ENCODE results near the gene PAPPA.

DNA sequence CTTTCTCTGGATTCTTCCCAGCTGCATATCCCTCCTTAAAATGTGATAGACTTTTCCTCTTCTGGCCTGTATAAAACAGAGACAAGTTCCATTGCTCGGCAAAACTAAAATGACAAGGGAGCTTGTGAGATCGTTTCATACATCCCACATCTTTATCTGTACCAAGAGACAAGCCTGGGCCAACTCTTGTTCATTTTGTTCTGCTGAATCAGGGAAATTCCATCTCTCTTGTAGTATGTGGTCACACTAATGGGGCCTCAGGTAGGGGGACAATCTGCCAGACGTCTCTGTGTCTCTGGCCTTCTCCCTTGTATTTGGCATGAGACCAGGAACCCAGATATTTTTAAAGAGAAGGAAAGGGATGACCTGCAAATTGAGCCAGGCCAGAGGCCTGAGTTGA, 18.6 kb upstream of the PAPPA start:
- TF ChIP-seq POLR2A (IDR thresholded peaks at IDR 0.05; ENCODE audit: low read depth) (no peak), EP300 (IDR thresholded peaks at IDR 0.05) (no peak), POLR2AphosphoS5 (IDR thresholded peaks at IDR 0.05) (no peak)

All from esophagus muscularis mucosa (tissue), 3 donors.